Amygdala (tissue), 56 donors: ENCODE results near the gene SH3BP5L.

Experiments used
- DNase-seq, 56 donors: peaks; one replicate each; lab custom pipeline; 2025; lab: John Stamatoyannopoulos, UW

Gene SH3BP5L

GRCh38 chr1:248787430-248787829 lies 38.3 kb downstream of the SH3BP5L start:
- DNase-seq = no peak

GRCh38 chr1:248786156-248786555 lies 39.6 kb downstream of the SH3BP5L start:
- DNase-seq = peak in 2 of 56 donors; percentile 2 to 18

GRCh38 chr1:248783367-248783766 lies 42.3 kb downstream of the SH3BP5L start:
- DNase-seq = no peak

GRCh38 chr1:248782416-248783141 lies 43.1 kb downstream of the SH3BP5L start:
- DNase-seq = no peak

GRCh38 chr1:248779350-248779749 lies 46.4 kb downstream of the SH3BP5L start:
- DNase-seq = no peak

- DNase-seq = no peak
Measured at GRCh38 chr1:248778906-248779305, 46.8 kb downstream of the SH3BP5L start.

GRCh38 chr1:248776991-248777390 lies 48.7 kb downstream of the SH3BP5L start:
- no peak for DNase-seq

GRCh38 chr1:248775441-248775840 lies 50.3 kb downstream of the SH3BP5L start:
- no peak for DNase-seq
